Measurements from ENCODE around the gene CLIC4. TPM values are rescaled to one million over a fixed set of nuclear protein-coding genes. Genes with fewer than 3 reads are reported as not detected.
"Not testable (repeated sequence)": the region's sequence is repeated elsewhere in the genome, so short reads cannot be mapped to it uniquely, and the experiment has no call there.

Gene CLIC4
- polyA plus RNA-seq, 1 donor: 195 TPM

DNA sequence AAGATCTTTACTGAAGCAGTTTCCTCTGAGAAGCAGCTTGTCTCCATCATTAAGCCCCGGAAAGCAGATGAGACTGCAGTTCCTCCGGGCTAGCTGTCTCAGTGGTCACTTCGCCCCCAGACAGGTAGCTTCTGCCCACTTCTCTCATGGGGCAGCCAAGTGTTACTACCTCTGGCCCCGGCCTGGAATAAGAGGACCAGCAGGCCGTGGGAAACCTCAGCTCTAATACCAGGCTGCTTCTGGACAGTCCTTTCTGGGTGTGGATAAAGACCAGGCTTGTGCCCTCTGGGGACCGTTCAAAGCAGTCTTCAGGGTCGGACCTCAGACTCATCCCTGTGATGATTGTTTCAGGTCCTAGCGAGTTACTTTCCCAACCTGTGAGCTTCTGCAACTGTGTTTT, 130.0 kb downstream of the CLIC4 start:
- DNase-seq: no peak

DNA sequence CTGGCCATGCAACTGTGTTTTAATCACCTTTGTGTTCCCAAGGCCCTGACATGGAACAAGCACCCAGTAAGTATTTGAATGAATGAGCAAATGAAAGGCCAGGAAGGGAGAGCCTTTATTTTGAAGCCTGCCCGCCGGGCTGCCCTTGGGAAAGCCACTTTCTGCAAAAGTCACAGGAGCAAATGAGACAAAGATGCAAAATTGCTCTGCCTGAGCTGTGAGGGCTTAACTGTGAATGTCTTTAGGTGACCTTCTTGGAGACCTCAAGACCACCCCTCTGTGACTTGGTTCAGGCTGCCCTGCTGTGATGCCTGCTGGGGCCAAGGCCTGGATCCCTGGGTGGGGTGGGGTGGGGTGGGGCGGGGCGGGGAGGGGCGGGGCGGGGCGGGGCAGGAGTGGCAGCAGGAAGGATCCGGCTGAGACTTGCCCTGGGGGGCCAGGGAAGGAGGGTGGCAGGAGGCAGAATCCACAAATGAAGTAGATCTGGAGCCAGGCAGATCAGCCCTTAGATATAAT, 130.8 kb downstream of the CLIC4 start:
- no peak for DNase-seq

DNA sequence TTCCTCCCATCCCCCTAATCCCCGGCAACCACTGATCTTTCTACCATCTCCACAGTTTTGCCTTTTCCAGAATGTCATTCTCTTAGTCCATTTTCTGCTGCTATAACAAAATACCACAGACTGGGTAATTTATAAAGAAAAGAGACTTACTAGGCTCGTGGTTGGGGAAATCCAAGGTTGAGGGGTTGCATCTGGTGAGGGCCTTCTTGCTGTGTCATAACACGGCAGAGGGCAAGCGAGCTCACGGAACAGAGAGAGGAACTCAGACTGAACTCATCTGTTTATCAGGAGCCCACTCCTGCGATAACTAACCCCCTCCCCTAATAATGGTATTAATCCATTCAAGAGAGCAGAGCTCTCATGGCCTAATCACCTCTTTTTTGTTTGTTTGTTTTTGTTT, 132.8 kb downstream of the CLIC4 start:
- DNase-seq: no peak

DNA sequence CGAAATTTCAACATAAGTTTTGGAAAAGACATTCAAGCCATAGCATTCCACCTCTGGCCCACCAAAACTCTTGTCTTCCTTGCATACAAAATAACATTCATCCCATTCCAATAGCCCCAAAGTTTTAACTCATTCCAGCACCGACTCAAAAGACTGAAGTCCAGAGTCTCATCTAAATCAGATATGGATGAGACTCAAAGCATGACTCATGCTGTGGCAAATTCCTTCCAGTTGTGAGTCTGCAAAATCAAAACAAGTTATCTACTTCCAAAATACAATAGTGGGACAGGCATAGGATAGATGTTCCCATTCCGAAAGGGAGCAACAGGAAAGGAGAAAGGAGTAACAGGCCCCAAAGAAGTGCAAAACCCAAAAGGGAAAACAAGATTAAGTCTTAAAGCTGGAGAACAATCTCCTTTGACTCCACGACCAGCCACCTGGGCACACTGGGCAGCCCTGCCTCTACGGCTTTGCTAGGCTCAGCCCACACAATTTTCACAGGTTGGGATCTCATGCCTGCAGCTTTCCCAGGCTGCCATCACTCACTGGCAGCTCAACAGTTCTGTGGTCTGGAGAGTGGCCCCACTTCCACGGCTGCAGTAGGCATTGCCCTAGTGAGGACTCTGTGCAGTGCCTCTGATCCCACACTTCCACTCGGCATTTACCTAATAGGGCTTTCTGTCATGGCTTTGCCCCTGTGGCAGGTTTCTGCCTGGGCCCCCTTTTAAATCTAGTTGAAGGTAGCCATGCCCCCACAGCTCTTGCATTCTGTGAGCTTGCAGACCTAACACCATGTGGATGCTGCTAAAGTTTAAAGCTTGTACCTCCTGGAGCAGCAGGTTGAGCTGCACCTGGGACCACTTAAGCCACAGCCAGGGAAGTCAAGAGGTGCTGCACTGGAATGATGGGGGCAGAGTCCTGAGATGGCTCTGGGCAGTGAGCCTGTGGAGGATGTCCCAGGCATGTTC, 133.8 kb downstream of the CLIC4 start:
- no peak for DNase-seq

DNA sequence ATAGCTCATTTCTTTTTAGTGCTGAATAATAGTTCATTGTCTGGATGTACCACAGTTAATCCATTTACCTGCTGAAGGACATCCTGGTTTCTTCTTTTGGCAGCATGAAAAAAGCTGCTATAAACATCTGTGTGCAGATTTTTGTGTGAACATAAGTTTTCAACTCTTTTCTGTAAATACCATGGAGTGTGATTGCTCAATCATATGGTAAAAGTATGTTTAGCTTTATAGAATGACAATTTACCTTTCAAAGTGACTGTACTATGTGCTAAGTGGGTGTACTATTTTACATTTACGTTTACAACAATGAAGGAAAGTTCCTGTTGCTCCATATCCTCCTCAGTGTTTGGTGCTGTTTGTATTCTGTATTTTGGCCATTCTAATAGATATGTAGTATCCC, 135.8 kb downstream of the CLIC4 start:
- DNase-seq: no peak

DNA sequence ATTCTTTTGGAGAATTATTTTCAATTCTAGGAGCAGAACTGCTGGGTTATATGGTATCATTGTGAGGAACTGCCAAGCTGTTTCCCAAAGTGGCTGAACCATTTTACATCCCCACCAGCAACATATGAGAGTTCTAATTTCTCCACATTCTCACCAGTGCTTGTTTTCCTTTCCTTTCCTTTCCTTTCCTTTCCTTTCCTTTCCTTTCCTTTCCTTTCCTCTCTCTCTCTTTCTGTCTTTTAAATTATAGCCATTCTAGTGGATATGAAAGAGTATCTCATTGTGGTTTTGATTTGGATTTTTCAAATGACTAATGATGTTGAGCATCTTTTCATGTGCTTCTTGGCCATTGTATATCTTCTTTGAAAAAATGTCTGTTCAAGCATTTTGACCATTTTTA, 139.5 kb downstream of the CLIC4 start:
- no peak for DNase-seq

DNA sequence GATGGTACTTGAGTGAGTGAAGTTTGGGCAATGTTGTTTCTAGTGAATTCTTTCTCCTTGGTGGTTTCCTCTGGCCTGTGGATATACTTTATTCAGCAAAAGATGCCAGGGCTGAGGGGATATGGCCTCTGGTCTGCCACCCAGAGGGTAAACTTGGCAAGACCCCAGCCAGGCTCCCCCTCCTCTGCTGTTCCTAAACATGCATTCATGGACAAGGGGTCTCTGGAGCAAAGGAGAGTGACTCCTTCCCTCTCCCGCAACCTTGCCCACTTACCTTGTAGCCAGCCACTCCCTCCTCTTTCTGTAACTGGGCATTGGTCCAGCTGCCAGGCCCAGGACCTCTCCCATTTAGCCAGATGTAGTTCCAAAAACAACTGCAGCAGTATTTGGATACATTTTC, 141.0 kb downstream of the CLIC4 start:
- DNase-seq: no peak

DNA sequence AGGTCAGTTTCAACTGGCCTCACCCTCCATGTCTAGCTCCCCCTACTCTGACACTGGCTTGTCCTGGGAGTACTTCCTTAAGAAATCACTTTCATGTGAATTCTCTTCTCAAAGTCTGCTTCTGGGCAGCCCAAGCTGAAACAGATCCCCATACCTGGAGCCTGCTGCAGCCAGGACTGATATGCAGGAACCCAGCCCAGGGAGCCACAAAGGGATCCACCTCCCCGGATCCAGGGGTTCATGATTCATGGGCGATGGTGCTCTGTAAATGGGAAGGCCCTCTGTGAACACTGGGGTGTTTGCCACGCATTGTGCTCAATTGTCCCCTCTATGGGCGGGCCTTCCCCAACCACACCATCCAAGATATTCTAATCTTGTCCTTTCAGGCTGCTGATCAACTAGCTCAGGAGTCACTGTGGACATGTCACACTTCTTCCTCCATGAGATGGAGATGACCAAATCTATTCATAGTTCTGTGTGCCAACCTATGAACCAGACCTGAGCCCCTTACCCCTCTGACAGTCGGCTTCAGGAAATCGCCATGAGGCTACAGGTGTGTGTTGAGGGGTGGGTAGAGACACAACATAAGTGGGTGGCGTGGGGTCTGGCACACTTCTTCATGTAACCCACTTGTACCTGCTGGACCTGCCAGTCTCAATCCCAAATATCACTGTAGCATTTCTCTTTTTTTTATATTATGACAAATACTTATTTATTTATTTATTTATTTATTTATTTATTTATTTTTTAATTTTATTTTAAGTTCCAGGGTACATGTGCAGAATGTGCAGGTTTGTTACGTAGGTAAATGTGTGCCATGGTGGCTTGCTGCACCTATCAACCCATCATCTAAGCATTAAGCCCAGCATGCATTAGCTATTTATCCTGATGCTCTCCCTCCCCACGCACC, 143.1 kb downstream of the CLIC4 start:
- DNase-seq: no peak

DNA sequence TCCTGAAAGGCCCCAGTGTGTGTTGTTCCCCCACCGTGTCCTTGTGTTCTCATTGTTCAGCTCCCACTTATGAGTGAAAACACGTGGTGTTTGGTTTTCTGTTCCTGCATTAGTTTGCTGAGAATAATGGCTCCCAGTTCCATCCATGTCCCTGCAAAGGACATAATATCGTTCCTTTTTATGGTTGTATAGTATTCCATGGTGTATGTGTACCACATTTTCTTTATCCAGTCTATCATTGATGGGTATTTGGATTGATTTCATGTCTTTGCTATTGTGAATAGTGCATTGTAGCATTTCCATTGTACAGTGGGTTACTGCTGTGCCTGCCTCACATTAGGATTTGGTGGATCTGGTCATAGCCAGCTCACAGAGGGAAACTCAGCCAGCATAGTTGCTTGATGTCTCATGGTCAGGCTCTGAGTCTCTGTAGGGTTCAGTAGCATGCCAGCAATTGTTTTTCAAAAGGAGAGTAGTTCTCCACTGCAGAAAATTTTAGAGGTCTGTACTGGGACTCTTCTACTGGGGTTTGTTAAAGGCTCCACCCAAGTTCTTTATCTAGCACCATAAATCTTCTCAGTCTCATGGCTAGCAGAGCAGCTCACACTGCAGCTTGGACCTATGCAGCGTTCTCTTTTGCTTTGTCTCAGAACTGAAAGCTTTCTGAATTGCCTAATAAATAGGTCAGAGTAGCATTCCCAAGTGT, 143.9 kb downstream of the CLIC4 start:
- DNase-seq: no peak

DNA sequence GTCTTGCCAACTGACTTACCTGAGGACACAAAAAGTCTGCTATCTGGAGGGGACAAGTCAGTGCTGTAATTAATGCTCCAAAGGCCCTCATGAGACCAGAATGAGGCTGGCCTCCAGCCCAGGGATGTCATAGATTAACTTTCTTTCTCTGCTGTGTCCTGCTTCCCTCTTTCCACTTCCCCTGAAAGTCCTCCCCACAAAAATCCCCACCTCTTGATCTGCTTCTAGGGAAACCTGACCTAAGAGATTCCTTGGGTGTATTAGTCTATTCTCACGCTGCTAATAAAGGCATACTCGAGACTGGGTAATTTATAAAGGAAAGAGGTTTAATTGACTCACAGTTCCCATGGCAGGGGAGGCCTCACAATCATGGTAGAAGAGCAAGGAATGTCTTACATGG, 145.6 kb downstream of the CLIC4 start:
- no peak for DNase-seq

DNA sequence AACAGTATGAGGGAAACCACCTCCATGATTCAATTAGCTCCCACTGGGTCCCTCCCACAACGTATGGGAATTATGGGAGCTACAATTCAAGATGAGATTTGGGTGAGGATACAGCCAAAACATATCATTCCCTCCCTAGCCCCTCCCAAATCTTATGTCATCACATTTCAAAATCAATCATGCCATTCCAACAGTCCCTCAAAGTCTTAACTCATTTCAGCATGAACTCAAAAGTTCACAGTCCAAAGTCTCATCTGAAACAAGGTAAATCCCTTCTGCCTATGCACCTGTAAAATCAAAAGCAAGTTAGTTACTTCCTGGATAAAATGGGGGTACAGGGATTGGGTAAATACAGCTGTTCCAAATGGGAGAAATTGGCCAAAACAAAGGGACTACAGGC, 146.1 kb downstream of the CLIC4 start:
- DNase-seq: not testable (repeated sequence)

DNA sequence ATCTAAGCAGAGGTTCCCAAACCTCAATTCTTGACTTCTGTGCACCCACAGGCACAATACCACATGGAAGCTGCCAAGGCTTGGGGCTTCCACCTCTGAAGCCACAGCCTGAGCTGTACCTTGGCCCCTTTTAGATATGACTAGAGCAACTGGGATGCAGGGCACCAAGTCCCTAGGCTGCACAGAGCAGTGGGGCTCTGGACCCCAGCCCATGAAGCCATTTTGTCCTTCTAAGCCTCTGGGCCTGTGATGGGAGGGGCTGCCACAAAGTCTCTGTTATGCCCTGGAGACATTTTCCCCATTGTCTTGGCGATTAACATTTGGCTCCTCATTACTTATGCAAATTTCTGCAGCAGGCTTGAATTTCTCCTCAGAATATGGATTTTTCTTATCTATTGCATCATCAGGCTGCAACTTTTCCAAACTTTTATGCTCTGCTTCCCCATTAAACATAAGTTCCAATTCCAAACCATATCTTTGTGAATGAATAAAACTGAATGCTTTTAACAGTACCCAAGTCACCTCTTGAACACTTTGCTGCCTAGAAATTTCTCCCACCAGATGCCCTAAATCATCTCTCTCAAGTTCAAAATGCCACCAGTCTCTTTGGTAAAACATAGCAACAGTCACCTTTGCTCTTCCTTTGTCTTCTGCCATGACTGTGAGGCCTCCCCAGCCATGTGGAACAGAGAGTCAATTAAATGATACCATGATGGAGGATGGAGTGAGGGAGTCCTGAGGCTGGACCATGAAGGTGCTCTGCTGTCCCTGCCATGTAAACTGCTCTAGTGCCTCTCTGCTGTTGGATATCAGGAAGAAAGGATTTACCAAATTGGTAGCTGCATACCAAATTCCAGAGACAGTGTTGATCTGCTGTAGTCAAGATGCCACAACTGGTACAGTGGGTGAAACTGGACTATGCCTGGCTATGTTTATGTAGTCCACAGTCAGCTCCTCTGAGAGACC, 147.2 kb downstream of the CLIC4 start:
- no peak for DNase-seq

DNA sequence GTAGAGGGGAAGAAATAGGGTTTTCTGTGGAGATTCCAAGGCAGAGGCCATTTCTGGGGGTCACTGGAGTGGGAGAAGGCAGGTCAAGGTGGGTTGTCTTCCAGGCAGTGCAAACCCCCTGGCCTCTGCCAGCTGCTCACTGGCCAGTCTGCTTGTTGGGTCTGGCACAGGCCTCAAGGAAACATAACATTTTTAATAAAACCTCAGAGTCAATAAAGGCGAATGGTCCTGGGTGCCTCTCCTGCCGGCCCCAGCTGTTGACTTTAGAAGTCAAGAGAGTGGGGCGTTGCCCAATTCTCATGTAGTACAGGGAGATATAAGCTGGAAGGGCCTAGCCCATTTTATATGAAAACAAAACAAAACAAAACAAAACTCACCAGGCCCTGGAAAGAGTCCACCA, 148.2 kb downstream of the CLIC4 start:
- no peak for DNase-seq

Other genes starting within 250 kb of the CLIC4 start
- 10.3 TPM for gene RCAN3, start 242.6 kb upstream of the CLIC4 start, polyA plus RNA-seq (ENCODE audit: insufficient read length)
- gene NCMAP, start 189.4 kb upstream of the CLIC4 start, polyA plus RNA-seq (ENCODE audit: insufficient read length): 0.80 TPM
- 200 TPM for gene SRRM1, start 102.1 kb upstream of the CLIC4 start, polyA plus RNA-seq (ENCODE audit: insufficient read length)
- gene RUNX3, start 184.8 kb downstream of the CLIC4 start, polyA plus RNA-seq (ENCODE audit: insufficient read length): 0.27 TPM